ENCODE results near the gene HK2. TPM values are rescaled to one million over a fixed set of nuclear protein-coding genes. Genes with fewer than 3 reads are reported as not detected.
"Not testable (repeated sequence)": the region's sequence is repeated elsewhere in the genome, so short reads cannot be mapped to it uniquely, and the experiment has no call there.

The HK2 gene
- polyA plus RNA-seq, 1 donor = 6.6 TPM

GRCh38 chr2:74877376-74877775, 43.4 kb downstream of the HK2 start:
- DNase-seq (ENCODE audit: low read depth) = no peak

GRCh38 chr2:74877781-74878433, 44.0 kb downstream of the HK2 start:
- DNase-seq (ENCODE audit: low read depth) = no peak

GRCh38 chr2:74878551-74878950, 44.6 kb downstream of the HK2 start:
- no peak for DNase-seq (ENCODE audit: low read depth)

DNA sequence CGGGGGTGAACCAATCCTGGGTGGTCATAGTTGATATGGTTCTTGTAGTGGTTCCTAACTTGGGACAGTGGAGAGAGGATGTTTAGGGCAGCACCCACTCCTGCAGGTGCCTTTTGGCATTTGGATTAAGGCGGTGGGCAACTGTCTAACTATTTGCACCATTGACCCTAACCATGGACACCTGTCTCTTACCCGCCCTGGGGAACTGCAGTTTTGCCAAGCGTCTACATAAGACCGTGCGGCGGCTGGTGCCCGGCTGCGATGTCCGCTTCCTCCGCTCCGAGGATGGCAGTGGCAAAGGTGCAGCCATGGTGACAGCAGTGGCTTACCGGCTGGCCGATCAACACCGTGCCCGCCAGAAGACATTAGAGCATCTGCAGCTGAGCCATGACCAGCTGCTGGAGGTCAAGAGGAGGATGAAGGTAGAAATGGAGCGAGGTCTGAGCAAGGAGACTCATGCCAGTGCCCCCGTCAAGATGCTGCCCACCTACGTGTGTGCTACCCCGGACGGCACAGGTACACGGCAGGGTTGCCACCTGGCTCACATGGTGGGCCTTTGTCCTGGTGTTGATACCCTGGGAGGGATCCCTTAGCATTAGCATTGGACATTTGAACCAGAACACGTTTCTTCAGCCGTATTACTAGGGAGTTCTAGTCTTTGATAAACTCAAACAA, 46.3 kb downstream of the HK2 start:
- DNase-seq (ENCODE audit: low read depth) = no peak

GRCh38 chr2:74881176-74881575, 47.2 kb downstream of the HK2 start:
- no peak for DNase-seq (ENCODE audit: low read depth)

DNA sequence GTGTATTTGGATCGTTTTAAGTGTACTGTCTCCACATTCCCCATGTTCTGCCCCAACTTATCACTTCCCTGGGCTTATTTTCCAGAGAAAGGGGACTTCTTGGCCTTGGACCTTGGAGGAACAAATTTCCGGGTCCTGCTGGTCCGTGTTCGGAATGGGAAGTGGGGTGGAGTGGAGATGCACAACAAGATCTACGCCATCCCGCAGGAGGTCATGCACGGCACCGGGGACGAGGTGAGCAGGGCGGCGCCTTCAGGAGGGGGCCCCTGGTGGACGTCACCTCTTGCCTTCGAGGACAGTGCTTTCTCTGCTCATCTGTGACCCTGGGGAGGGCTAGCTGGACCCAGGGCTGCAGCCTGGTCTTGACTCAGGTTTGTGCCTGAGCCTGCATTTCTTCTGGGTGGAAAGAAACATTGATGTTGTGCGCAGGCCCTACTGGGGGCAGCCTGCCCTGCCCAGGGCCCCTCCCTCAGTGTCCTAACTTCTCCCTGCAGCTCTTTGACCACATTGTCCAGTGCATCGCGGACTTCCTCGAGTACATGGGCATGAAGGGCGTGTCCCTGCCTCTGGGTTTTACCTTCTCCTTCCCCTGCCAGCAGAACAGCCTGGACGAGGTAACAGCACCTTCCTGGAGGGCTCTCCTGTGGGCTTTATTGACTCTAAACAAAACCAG, 47.8 kb downstream of the HK2 start:
- no peak for DNase-seq (ENCODE audit: low read depth)

GRCh38 chr2:74882299-74882687, 48.4 kb downstream of the HK2 start:
- DNase-seq (ENCODE audit: low read depth) = no peak

- no peak for DNase-seq (ENCODE audit: low read depth)
These were observed 49.1 kb downstream of the HK2 start for GRCh38 chr2:74883011-74883410.

DNA sequence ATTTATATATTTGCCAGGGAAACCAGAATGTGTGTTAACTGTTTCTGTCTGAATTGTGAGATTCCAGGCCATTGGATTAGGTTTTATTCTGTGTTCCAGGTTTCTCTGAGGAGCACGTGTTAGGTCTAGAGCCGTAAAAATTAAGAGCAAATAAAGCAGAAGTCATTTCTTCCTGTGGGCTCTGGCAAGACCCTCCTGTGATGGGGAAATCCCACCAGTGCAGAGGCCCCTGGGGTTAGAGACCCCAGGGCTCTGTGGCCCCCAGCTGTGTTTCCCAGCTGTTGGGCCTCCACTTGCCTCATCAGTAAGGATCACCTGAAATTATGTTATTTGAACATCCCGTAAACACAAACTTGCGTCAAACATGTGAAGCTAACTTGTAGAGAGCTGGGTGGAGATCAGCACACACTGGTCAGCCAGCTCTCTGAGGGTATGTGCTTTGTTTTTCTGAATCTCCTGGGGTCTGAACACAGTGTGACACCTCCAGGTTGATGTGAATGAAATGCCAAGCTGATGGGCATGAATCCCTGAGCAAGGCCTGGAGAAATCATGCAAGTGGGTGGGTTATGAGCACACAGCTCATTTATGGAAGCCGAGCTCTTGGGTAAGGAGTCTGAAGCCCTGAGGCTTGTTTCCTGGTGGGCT, 50.3 kb downstream of the HK2 start:
- no peak for DNase-seq (ENCODE audit: low read depth)

DNA sequence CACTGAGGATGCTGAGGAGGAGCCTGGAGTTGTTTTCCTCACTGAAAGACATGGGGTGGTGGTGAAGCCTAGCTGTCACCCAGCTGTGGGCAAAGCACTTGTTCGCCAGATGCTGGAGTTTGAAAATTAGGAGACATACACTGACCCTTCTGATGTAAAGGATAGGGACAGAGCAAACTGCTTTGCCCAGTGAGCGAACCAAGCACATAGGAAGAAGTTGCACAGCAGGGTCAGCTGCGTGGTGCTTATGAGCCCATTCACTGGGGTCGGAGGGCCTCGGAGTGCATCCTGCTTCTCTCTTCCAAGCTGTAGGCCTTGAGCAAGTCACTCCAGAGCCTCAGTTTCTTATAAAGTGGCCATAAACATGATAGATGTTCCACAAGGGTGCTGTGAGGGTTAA, 50.9 kb downstream of the HK2 start:
- DNase-seq (ENCODE audit: low read depth) = no peak

GRCh38 chr2:74886251-74886650, 52.3 kb downstream of the HK2 start:
- DNase-seq (ENCODE audit: low read depth) = no peak

DNA sequence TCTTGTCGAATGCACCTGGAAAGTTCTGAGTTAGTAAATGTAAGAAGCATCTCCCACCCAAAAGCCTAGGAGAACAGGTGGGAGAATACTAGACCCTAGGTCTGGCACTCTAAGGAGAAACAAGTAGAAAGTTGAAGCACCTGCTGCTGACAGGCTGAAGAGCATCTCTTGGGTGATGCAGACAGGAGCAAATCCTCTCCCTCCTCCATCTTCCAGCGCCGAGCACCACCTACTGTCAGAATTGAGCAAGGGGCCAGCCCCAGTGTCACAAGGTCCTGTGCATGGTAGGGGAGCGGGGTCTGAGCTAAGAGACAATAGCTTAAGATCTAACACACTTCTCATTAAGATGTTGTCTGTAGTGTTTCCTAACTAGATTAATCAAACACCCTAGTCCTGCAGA, 52.9 kb downstream of the HK2 start:
- no peak for DNase-seq (ENCODE audit: low read depth)

- no peak for DNase-seq (ENCODE audit: low read depth)
These were observed 53.6 kb downstream of the HK2 start for GRCh38 chr2:74887445-74887951.

GRCh38 chr2:74887960-74888700, 54.2 kb downstream of the HK2 start:
- no peak for DNase-seq (ENCODE audit: low read depth)

DNA sequence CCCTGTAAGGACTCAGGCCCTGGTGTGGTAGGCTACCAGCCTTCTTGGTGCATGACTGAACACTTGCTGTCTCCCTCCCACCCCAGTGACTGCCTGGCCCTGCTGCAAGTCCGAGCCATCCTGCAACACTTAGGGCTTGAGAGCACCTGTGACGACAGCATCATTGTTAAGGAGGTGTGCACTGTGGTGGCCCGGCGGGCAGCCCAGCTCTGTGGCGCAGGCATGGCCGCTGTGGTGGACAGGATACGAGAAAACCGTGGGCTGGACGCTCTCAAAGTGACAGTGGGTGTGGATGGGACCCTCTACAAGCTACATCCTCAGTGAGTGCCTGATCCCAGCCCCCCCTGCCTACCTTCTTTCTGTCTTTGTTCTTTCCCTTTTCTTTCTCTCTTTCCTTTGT, 55.2 kb downstream of the HK2 start:
- no peak for DNase-seq (ENCODE audit: low read depth)

DNA sequence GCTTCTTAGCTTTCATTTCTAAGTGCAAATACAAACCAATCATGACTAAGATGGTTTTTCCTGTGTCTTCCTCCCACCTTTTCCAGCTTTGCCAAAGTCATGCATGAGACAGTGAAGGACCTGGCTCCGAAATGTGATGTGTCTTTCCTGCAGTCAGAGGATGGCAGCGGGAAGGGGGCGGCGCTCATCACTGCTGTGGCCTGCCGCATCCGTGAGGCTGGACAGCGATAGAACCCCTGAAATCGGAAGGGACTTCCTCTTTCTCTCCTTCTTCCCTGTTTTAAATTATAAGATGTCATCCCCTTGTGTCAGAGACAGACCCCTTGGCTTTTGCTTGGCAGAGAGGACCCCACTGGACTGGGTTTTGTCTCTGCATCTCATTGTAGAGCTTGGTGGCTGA, 56.8 kb downstream of the HK2 start:
- DNase-seq (ENCODE audit: low read depth) = no peak

DNA sequence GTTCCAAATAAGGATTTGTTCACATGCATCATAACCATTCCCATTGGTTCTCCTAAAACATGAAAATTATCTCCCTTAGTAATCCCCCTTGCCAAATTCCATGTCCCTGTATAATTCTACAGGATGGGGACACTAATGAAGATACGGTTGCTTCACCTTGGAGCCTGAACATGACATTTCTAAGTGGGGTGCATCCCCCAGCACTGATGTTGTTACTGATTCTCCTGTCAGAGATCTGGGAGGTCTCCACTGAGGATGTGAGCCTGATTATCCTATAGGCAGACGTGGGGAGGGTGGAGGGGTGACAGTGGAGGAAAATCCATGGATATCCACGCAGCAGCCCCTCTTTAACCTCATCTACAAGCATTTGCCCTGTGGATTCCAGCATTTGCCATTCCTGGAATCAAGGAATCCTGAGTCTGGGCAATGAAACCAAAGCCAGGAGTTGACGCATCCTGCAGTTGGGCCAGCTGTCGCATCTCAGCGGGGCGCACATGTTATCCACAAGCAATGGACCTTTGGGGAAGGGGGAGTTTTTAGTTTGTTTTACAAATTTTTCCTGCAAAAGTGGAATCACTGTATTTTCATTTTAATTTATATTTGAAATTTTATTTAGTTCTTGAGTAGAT, 57.3 kb downstream of the HK2 start:
- DNase-seq (ENCODE audit: low read depth) = no peak

GRCh38 chr2:74891816-74892215, 57.9 kb downstream of the HK2 start:
- DNase-seq (ENCODE audit: low read depth) = not testable (repeated sequence)

DNA sequence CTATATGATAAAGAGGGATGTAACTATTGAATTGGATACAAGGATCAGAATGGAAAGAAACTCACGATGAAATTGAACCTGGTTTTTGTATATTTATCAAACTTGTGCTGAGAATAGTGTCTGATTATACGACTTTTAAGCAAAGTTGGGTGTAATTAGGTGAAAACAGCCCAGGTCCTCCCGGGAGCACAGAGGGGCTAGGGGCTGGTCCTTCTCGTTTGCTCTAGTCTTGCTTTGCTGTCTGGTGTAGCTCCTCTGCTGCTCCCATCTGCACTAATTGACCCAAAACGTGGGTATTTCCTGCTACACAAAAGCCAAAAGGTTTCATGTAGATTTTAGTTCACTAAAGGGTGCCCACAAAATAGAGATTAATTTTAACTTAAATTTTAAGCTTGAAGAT, 58.7 kb downstream of the HK2 start:
- DNase-seq (ENCODE audit: low read depth) = no peak

DNA sequence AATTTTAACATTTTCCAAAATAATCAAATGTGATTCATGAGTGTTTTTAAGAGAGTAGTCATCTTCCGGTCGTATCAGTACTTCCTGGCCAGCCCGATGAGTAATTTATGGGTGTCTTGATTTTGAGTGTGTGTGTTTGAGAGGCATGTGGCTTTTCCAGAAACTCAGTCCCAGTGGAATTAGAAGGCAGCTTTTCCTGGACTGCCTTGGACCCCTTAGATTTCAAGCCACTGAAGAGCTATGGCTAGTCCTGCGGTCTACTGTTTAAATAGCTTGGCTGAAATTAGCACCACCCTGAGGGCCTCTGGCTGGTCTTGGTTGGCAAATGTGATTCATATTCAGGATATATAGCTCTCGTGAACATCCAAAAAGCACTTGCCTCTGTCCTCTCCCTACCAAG, 59.4 kb downstream of the HK2 start:
- DNase-seq (ENCODE audit: low read depth) = no peak

GRCh38 chr2:74894272-74894981, 60.5 kb downstream of the HK2 start:
- DNase-seq (ENCODE audit: low read depth) = no peak
